CD4-positive, alpha-beta memory T cell (primary cell): ENCODE measurements around the gene RAP1A. TPM values are rescaled to one million over a fixed set of nuclear protein-coding genes. Genes with fewer than 3 reads are reported as not detected.

Experiments used
- CTCF ChIA-PET: fragments of 350-600 bp; sonication (Branson Sonifier 250); formaldehyde crosslinking; loops from one replicate; lab custom pipeline; 2021; ENCODE audit warnings: inconsistent platforms; ENCODE audit not compliant: partially characterized antibody; lab: Charles Lee
- POLR2A ChIA-PET: fragments of 350-600 bp; sonication (Branson Sonifier 250); formaldehyde crosslinking; loops from one replicate; lab custom pipeline; 2021; ENCODE audit not compliant: partially characterized antibody; lab: Charles Lee
- DNase-seq, 5 donors: peaks; one replicate each; pipeline versions ENCODE4 v3.0.0 to v3.0.0-alpha.2; 2020 to 2022; ENCODE audit warnings: mixed read lengths in 1 of 5
- H3K27ac ChIP-seq: one replicate; pipeline ENCODE4 v1.7.0; 2013; ENCODE audit warnings: low read depth, low read length
- H3K27me3 ChIP-seq: 2 replicates; pipeline ENCODE4 v1.7.0; 2013; ENCODE audit warnings: mild to moderate bottlenecking, low read length, moderate library complexity; ENCODE audit not compliant: insufficient read depth
- H3K36me3 ChIP-seq: 2 replicates; pipeline ENCODE4 v1.7.0; 2013; ENCODE audit warnings: mild to moderate bottlenecking, low read length, moderate library complexity; ENCODE audit not compliant: insufficient read depth
- H3K4me1 ChIP-seq: 2 replicates; pipeline ENCODE4 v1.7.0; 2013; ENCODE audit warnings: mild to moderate bottlenecking, low read length, moderate library complexity; ENCODE audit not compliant: insufficient read depth
- H3K4me3 ChIP-seq, 2 donors: one replicate each; pipeline ENCODE4 v1.7.0; 2013; ENCODE audit warnings: low read length in 2 of 2, mild to moderate bottlenecking in 1 of 2
- H3K9me3 ChIP-seq, 2 donors: one replicate each; pipeline ENCODE4 v1.7.0; 2013; ENCODE audit warnings: low read length in 2 of 2, control low read depth in 1 of 2; ENCODE audit not compliant: control insufficient read depth in 1 of 2
- H3K27ac Mint-ChIP-seq, 7 donors: one replicate each; pipeline ENCODE4 v1.8.0; 2020 to 2021; ENCODE audit warnings: mixed read lengths in 7 of 7, mild to moderate bottlenecking in 6 of 7, inconsistent platforms in 3 of 7, moderate library complexity in 3 of 7
- H3K27me3 Mint-ChIP-seq, 2 donors: one replicate each; pipeline ENCODE4 v1.8.0; 2020 to 2021; ENCODE audit warnings: mixed read lengths in 2 of 2
- H3K36me3 Mint-ChIP-seq, 2 donors: one replicate each; pipeline ENCODE4 v1.8.0; 2020 to 2021; ENCODE audit warnings: mixed read lengths in 2 of 2, inconsistent platforms in 1 of 2, mild to moderate bottlenecking in 1 of 2
- H3K4me1 Mint-ChIP-seq, 4 donors: one replicate each; pipeline ENCODE4 v1.8.0; 2020 to 2021; ENCODE audit warnings: mixed read lengths in 4 of 4, mild to moderate bottlenecking in 1 of 4
- H3K4me3 Mint-ChIP-seq, 8 donors: one replicate each; pipeline ENCODE4 v1.8.0; 2020 to 2021; ENCODE audit warnings: mixed read lengths in 8 of 8, mild to moderate bottlenecking in 7 of 8, moderate library complexity in 6 of 8, inconsistent platforms in 3 of 8
- H3K9me3 Mint-ChIP-seq, 8 donors: one replicate each; pipeline ENCODE4 v1.8.0; 2020 to 2021; ENCODE audit warnings: mixed read lengths in 8 of 8, mild to moderate bottlenecking in 5 of 8, inconsistent platforms in 3 of 8, moderate library complexity in 1 of 8
- intact Hi-C: fragments of 100-400 bp; cut with micrococcal nuclease; formaldehyde crosslinking; loops from one replicate; pipeline ENCODE4 v1.15.1; 2023
- polyA plus RNA-seq, 2 donors: library from polyadenylated mRNA; unstranded; fragments of 300-500 nt; fragmentation: Illumina TruSeq; gene quantifications; one replicate each; pipeline ENCODE4 v1.2.3, GENCODE V29; 2021
- total RNA-seq, 2 experiments: library from RNA; stranded (reverse); gene quantifications; one replicate each; pipeline ENCODE4 v1.2.3, GENCODE V29; 2021

The RAP1A gene
- total and polyA plus RNA-seq, 4 experiments from 2014 or later: 67.2 to 134 (median 108) TPM

GRCh38 chr1:111649227-111649626 lies 29.6 kb downstream of the RAP1A start:
- CTCF ChIA-PET: interaction anchor here (0.9 to 3.5 kb wide), 7 partner anchors 9 to 141 kb away, joined by 3 to 30 read pairs (median 4); no protein-coding TSS in a partner anchor
- intact Hi-C loops: no loop called here
- peaks cover 14 to 36% of the 10 kb centered on the region in 2 donors for H3K36me3 Mint-ChIP-seq

DNA sequence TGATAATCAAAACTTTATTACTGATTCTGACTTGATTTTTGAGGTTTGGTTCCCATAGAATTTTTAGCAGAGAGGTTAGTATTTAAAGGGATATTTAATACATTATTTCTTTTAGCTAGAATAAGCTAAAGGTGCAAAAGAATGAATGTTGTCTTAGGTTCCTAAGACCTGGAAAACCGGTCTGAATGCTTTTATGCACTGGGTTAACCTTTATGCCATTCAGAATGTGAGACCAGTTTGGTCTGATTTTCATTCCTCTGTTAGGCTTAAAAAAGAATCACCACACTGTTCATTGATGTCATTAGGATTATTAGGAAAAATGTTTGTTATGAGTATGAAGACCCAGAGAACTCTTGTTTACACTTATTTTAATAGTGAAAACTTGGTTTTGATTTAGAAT lies 30.1 kb downstream of the RAP1A start:
- Histone ChIP-seq H3K27me3 (no peaks in the 10 kb centered on the region), H3K4me1 (peaks cover 85% of the 10 kb centered on the region), H3K27ac (no peak overlapping the region), H3K4me3 (no peak overlapping the region), H3K9me3 (no peaks in the 10 kb centered on the region), H3K36me3 (no peaks in the 10 kb centered on the region)
- peaks cover 66 to 91% (median 79%) of the 10 kb centered on the region in 4 donors for H3K4me1 Mint-ChIP-seq
- H3K4me3 Mint-ChIP-seq: peak overlapping the region in 4 of 8 donors; percentile 13 to 38 (median 26)
- POLR2A ChIA-PET: interaction anchor here (1.2 to 2.3 kb wide), 2 partner anchors 46 to 142 kb away, joined by 6 to 12 read pairs; no protein-coding TSS in a partner anchor
- peaks cover 0 to 3% (median 0%) of the 10 kb centered on the region in 8 donors for H3K9me3 Mint-ChIP-seq
- peak overlapping the region in 1 of 7 donors; percentile 69 for H3K27ac Mint-ChIP-seq
- H3K27me3 Mint-ChIP-seq: no peaks in the 10 kb centered on the region
- intact Hi-C loops: no loop called here
- CTCF ChIA-PET: interaction anchor here (0.7 to 3.5 kb wide), 7 partner anchors 9 to 141 kb away, joined by 3 to 30 read pairs (median 4); no protein-coding TSS in a partner anchor
- H3K36me3 Mint-ChIP-seq: peaks cover 10 to 32% of the 10 kb centered on the region in 2 donors
- DNase-seq: no peak

More at GRCh38 chr1:111649227-111649626, 29.6 kb downstream of the RAP1A start:
- Mint-ChIP-seq H3K9me3 (peaks cover 0 to 3% (median 0%) of the 10 kb centered on the region in 8 donors), H3K27me3 (no peaks in the 10 kb centered on the region), H3K4me3 (peak overlapping the region in 4 of 8 donors; percentile 35 to 73 (median 63)), H3K4me1 (peaks cover 68 to 92% (median 81%) of the 10 kb centered on the region in 4 donors), H3K27ac (peak overlapping the region in 4 of 7 donors; percentile 54 to 77 (median 67))
- Histone ChIP-seq H3K27ac (peak overlapping the region; percentile 0), H3K27me3 (no peaks in the 10 kb centered on the region), H3K9me3 (no peaks in the 10 kb centered on the region), H3K36me3 (no peaks in the 10 kb centered on the region), H3K4me3 (no peak overlapping the region), H3K4me1 (peaks cover 85% of the 10 kb centered on the region)
- no peak for DNase-seq
- POLR2A ChIA-PET: interaction anchor here (0.7 to 2.3 kb wide), 4 partner anchors 10 to 141 kb away, joined by 3 to 12 read pairs (median 6); no protein-coding TSS in a partner anchor

DNA sequence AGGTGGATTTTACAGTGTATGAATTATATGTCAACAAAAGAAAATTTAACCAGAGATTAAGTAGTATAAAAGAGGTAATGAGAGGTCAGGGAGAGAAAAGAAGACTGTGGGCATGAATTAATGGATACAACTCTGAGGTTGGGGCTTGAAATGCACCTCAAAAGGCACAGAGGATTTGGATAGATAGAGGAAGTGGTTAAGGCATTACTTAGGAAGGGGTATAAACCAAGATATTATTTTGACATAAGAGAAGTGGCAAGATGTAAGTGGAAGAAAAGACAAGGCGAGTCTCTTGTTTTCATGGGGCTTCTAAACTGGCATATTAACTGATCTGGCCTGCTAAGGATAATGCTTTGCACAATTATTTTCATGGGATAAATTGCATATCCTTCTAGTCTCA lies 34.1 kb downstream of the RAP1A start:
- no peaks in the 10 kb centered on the region for H3K27me3 ChIP-seq
- ChIA-PET CTCF (interaction anchor here (1.6 to 2.2 kb wide), 2 partner anchors 9 to 145 kb away, joined by 3 to 9 read pairs; no protein-coding TSS in a partner anchor), POLR2A (interaction anchor here (0.6 kb wide), 1 partner anchor 10 kb away, joined by 3 read pairs; no protein-coding TSS in a partner anchor)
- no peak overlapping the region for H3K4me3 ChIP-seq
- H3K27ac ChIP-seq: peak overlapping the region; percentile 21
- DNase-seq: no peak
- H3K36me3 ChIP-seq: no peaks in the 10 kb centered on the region
- intact Hi-C loops: no loop called here
- H3K9me3 Mint-ChIP-seq: no peaks in the 10 kb centered on the region
- H3K9me3 ChIP-seq: no peaks in the 10 kb centered on the region
- H3K27ac Mint-ChIP-seq: peak overlapping the region; percentile 0 to 73 (median 58)
- H3K4me3 Mint-ChIP-seq: peak overlapping the region in 6 of 8 donors; percentile 2 to 61 (median 48)
- no peaks in the 10 kb centered on the region for H3K27me3 Mint-ChIP-seq
- H3K36me3 Mint-ChIP-seq: peaks cover 4 to 24% of the 10 kb centered on the region in 2 donors
- H3K4me1 ChIP-seq: peaks cover 83% of the 10 kb centered on the region
- peaks cover 51 to 77% (median 66%) of the 10 kb centered on the region in 4 donors for H3K4me1 Mint-ChIP-seq

- POLR2A ChIA-PET: interaction anchor here (1.0 to 1.5 kb wide), 3 partner anchors 62 to 147 kb away, joined by 3 to 5 read pairs (median 4); no protein-coding TSS in a partner anchor
- Mint-ChIP-seq H3K4me1 (peaks cover 44 to 66% (median 57%) of the 10 kb centered on the region in 4 donors), H3K27me3 (no peaks in the 10 kb centered on the region), H3K27ac (peak overlapping the region; percentile 19 to 64 (median 37)), H3K36me3 (peaks cover 0 to 18% of the 10 kb centered on the region in 2 donors), H3K4me3 (peak overlapping the region in 4 of 8 donors; percentile 20 to 56 (median 42)), H3K9me3 (no peaks in the 10 kb centered on the region)
- CTCF ChIA-PET: interaction anchor here (1.0 to 2.2 kb wide), 5 partner anchors 102 to 178 kb away, joined by 3 to 9 read pairs (median 3); no protein-coding TSS in a partner anchor
- DNase-seq: no peak
- no peak overlapping the region for H3K27ac ChIP-seq
- H3K9me3 ChIP-seq: no peaks in the 10 kb centered on the region
- intact Hi-C loops: loop anchor here (5.0 kb wide), 2 partner anchors 33 to 83 kb away; no protein-coding TSS in a partner anchor
- no peaks in the 10 kb centered on the region for H3K36me3 ChIP-seq
- no peak overlapping the region for H3K4me3 ChIP-seq
- no peaks in the 10 kb centered on the region for H3K27me3 ChIP-seq
- peaks cover 83% of the 10 kb centered on the region for H3K4me1 ChIP-seq
Measured at GRCh38 chr1:111654839-111655238, 35.2 kb downstream of the RAP1A start.

DNA sequence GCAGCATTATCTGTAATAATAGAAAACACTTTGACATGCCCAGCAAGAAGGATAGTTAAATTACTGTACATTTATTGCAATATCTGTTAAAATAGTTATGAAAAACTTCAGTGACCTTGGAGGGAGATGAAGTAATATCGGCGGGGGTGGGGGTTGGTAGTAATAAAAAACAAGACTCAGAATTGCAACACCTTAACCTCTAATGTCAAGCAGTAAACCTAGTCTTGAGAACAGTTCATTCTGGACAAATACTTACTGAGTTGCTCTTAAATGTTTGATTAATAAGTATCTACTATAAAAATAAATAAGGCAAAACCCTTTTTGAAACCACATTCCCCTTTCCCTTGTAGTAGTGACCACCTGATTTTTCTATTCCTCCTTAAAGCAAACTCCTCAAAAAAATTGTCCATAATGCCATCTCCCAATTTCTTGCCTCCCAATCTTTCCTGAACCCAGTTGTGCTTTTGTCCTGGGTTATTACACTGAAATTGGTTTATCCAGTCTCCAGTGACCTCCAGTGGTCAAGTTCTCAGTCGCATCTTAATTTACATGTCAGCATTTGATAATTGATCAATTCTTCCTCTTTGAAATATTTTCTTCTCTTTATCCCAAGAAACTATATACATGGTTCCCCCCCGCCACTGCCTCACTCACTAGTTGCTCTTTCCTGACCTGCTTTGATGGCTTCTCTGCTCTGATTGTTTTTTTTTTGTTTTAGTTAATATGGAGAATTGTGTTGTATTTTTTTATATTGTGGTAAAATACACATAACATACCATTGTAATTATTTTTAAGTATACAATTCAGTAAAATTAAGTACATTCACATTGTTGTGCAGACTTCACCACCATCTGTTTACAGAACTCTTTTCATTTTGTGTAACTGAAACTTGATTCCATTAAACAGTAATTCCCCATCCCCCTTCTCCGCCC lies 36.8 kb downstream of the RAP1A start:
- Histone ChIP-seq H3K9me3 (no peaks in the 10 kb centered on the region), H3K4me3 (no peak overlapping the region), H3K27me3 (no peaks in the 10 kb centered on the region), H3K4me1 (peaks cover 84% of the 10 kb centered on the region), H3K27ac (no peak overlapping the region), H3K36me3 (no peaks in the 10 kb centered on the region)
- H3K27ac Mint-ChIP-seq: peak overlapping the region in 5 of 7 donors; percentile 8 to 57 (median 45)
- peak overlapping the region in 4 of 8 donors; percentile 16 to 53 (median 28) for H3K4me3 Mint-ChIP-seq
- H3K4me1 Mint-ChIP-seq: peaks cover 38 to 51% (median 45%) of the 10 kb centered on the region in 4 donors
- intact Hi-C loops: loop anchor here (1.0 to 5.0 kb wide), 4 partner anchors 34 to 148 kb away; no protein-coding TSS in a partner anchor
- peaks cover 0 to 11% of the 10 kb centered on the region in 2 donors for H3K36me3 Mint-ChIP-seq
- H3K27me3 Mint-ChIP-seq: no peaks in the 10 kb centered on the region
- DNase-seq: peak in 4 of 5 donors; percentile 18 to 39 (median 36)
- CTCF ChIA-PET: interaction anchor here (1.1 to 1.3 kb wide), 2 partner anchors 103 to 175 kb away, joined by 3 read pairs; no protein-coding TSS in a partner anchor
- H3K9me3 Mint-ChIP-seq: no peaks in the 10 kb centered on the region
- POLR2A ChIA-PET: interaction anchor here (0.6 kb wide), 1 partner anchor 148 kb away, joined by 3 read pairs; no protein-coding TSS in a partner anchor

- ChIA-PET CTCF (interaction anchor here (0.7 to 2.0 kb wide), 10 partner anchors 10 to 216 kb away, joined by 3 to 20 read pairs (median 4); no protein-coding TSS in a partner anchor), POLR2A (interaction anchor here (1.4 to 2.2 kb wide), 3 partner anchors 10 to 150 kb away, joined by 4 to 9 read pairs (median 5); no protein-coding TSS in a partner anchor)
- Histone ChIP-seq H3K4me3 (no peak overlapping the region), H3K27ac (no peak overlapping the region), H3K36me3 (no peaks in the 10 kb centered on the region), H3K9me3 (no peaks in the 10 kb centered on the region), H3K4me1 (peaks cover 96% of the 10 kb centered on the region), H3K27me3 (no peaks in the 10 kb centered on the region)
- Mint-ChIP-seq H3K4me1 (peaks cover 38 to 53% (median 46%) of the 10 kb centered on the region in 4 donors), H3K27me3 (no peaks in the 10 kb centered on the region), H3K4me3 (peak overlapping the region in 2 of 8 donors; percentile 17 to 35), H3K36me3 (peaks cover 0 to 9% of the 10 kb centered on the region in 2 donors), H3K27ac (peak overlapping the region in 4 of 7 donors; percentile 12 to 79 (median 28)), H3K9me3 (no peaks in the 10 kb centered on the region)
- DNase-seq: no peak
- intact Hi-C loops: loop anchor here (5.0 kb wide), 2 partner anchors 36 to 86 kb away; no protein-coding TSS in a partner anchor
Measured at GRCh38 chr1:111658622-111659021, 39.0 kb downstream of the RAP1A start.
